IMR-90 (cell line): ENCODE results near the gene UTP14C. TPM values are rescaled to one million over a fixed set of nuclear protein-coding genes. Genes with fewer than 3 reads are reported as not detected.

Experiments
- ATAC-seq: fragments of 200-7000 bp; cut with Tn5 transposase; 2 replicates; pipeline ENCODE4 v1.9.1; 2020; ENCODE audit warnings: low read depth, mild to moderate bottlenecking, moderate library complexity
- BruUV-seq: library from RNA; stranded (reverse); fragments of 400-500 nt; replicated peaks from 2 replicates; lab custom pipeline; 2021; lab: Mats Ljungman, UMichigan
- CTCF ChIA-PET: fragments of 300-600 bp; formaldehyde crosslinking; extraction: SDS; loops from one replicate; lab custom pipeline; 2021; ENCODE audit warnings: antibody characterized with exemption; lab: Yijun Ruan, JAX
- POLR2A ChIA-PET: fragments of 300-600 bp; sonication (Branson Sonifier 250); formaldehyde crosslinking; loops from one replicate; lab custom pipeline; 2022; ENCODE audit warnings: antibody characterized with exemption; ENCODE audit not compliant: unreplicated experiment; lab: Charles Lee
- DNase-seq: peaks from one replicate; pipeline ENCODE4 v3.0.0; 2013
- H2AFZ ChIP-seq: replicated peaks from 2 replicates; pipeline ENCODE3; 2013; ENCODE audit warnings: low read length, mild to moderate bottlenecking; ENCODE audit not compliant: poor library complexity
- H2AK5ac ChIP-seq: 2 replicates; pipeline ENCODE4 v1.6.1; 2013; ENCODE audit warnings: low read depth, low read length, inconsistent platforms
- H2AK9ac ChIP-seq: replicated peaks from 2 replicates; pipeline ENCODE3; 2013; ENCODE audit warnings: mild to moderate bottlenecking, low read depth, low read length, moderate library complexity; ENCODE audit not compliant: poor library complexity
- H2BK120ac ChIP-seq: 2 replicates; pipeline ENCODE4 v1.6.1; 2013; ENCODE audit warnings: low read depth, low read length, inconsistent platforms
- H2BK15ac ChIP-seq: 3 replicates; pipeline ENCODE4 v1.6.1; 2013; ENCODE audit warnings: low read depth, low read length, inconsistent platforms
- H2BK20ac ChIP-seq: 2 replicates; pipeline ENCODE4 v1.6.1; 2013; ENCODE audit warnings: low read depth, mild to moderate bottlenecking, inconsistent platforms, low read length, moderate library complexity
- H2BK5ac ChIP-seq: 2 replicates; pipeline ENCODE4 v1.6.1; 2013; ENCODE audit warnings: mild to moderate bottlenecking, low read depth, low read length, inconsistent platforms; ENCODE audit not compliant: poor library complexity, severe bottlenecking
- H3K14ac ChIP-seq: replicated peaks from 2 replicates; pipeline ENCODE4 v1.6.1; 2013; ENCODE audit warnings: low read depth, low read length, inconsistent platforms
- H3K18ac ChIP-seq: 2 replicates; pipeline ENCODE4 v1.6.1; 2013; ENCODE audit warnings: low read depth, low read length, control low read depth
- H3K23ac ChIP-seq: 2 replicates; pipeline ENCODE4 v1.6.1; 2013; ENCODE audit warnings: low read depth, low read length, inconsistent platforms
- H3K27ac ChIP-seq: 2 replicates; pipeline ENCODE4 v1.5.1; 2013; ENCODE audit warnings: mild to moderate bottlenecking, control low read depth, low read length; ENCODE audit not compliant: insufficient read depth
- H3K27me3 ChIP-seq: 2 replicates; pipeline ENCODE4 v1.6.1; 2013; ENCODE audit warnings: low read length; ENCODE audit not compliant: control insufficient read depth, insufficient read depth
- H3K36me3 ChIP-seq: 2 replicates; pipeline ENCODE4 v1.6.1; 2013; ENCODE audit warnings: low read length, mixed read lengths; ENCODE audit not compliant: control insufficient read depth, insufficient read depth
- H3K4ac ChIP-seq: 2 replicates; pipeline ENCODE4 v1.6.1; 2013; ENCODE audit warnings: low read depth, low read length, inconsistent platforms
- H3K4me1 ChIP-seq: 2 replicates; pipeline ENCODE4 v1.6.1; 2013; ENCODE audit warnings: low read length, mixed read lengths; ENCODE audit not compliant: control insufficient read depth, insufficient read depth
- H3K4me2 ChIP-seq: 2 replicates; pipeline ENCODE4 v1.6.1; 2013; ENCODE audit warnings: low read depth, mild to moderate bottlenecking, control low read depth, low read length, moderate library complexity
- H3K4me3 ChIP-seq: 2 replicates; pipeline ENCODE4 v1.5.1; 2013; ENCODE audit warnings: low read depth, mild to moderate bottlenecking, control low read depth, low read length, moderate library complexity; ENCODE audit not compliant: insufficient read depth
- H3K56ac ChIP-seq: 2 replicates; pipeline ENCODE4 v1.6.1; 2013; ENCODE audit warnings: low read length, inconsistent platforms; ENCODE audit not compliant: insufficient read depth; ENCODE audit errors: extremely low read depth
- H3K79me1 ChIP-seq, 2 experiments: 2 replicates each; pipeline ENCODE4 v1.6.1; 2013; ENCODE audit warnings: low read length in 2 of 2, inconsistent platforms in 1 of 2, low read depth in 1 of 2
- H3K9ac ChIP-seq: 2 replicates; pipeline ENCODE4 v1.6.1; 2013; ENCODE audit warnings: low read depth, low read length, control low read depth
- H3K9me1 ChIP-seq: 2 replicates; pipeline ENCODE4 v1.6.1; 2013; ENCODE audit warnings: low read length, inconsistent platforms; ENCODE audit not compliant: insufficient read depth
- H3K9me3 ChIP-seq: 2 replicates; pipeline ENCODE4 v1.6.1; 2013; ENCODE audit warnings: low read length; ENCODE audit not compliant: control insufficient read depth, insufficient read depth
- H4K20me1 ChIP-seq: 2 replicates; pipeline ENCODE4 v1.6.1; 2013; ENCODE audit warnings: low read length, inconsistent platforms; ENCODE audit not compliant: insufficient read depth
- H4K5ac ChIP-seq: 2 replicates; pipeline ENCODE4 v1.6.1; 2013; ENCODE audit warnings: mild to moderate bottlenecking, low read depth, low read length, control low read depth
- H4K8ac ChIP-seq, 2 experiments: 2 replicates each; pipeline ENCODE4 v1.6.1; 2013; ENCODE audit warnings: low read depth in 2 of 2, low read length in 2 of 2, control low read depth in 1 of 2, inconsistent platforms in 1 of 2
- H4K91ac ChIP-seq: 2 replicates; pipeline ENCODE4 v1.6.1; 2013; ENCODE audit warnings: low read depth, low read length, inconsistent platforms; ENCODE audit not compliant: insufficient read depth
- CEBPB ChIP-seq: IDR thresholded peaks from 2 replicates; pipeline ENCODE4 v1.6.1; 2012; ENCODE audit warnings: low read depth, low read length, improper control_type of control experiment
- CHD1 ChIP-seq: IDR thresholded peaks from 2 replicates; pipeline ENCODE4 v1.6.1; 2012; ENCODE audit warnings: low read depth, low read length, improper control_type of control experiment
- MAFK ChIP-seq: IDR thresholded peaks from 2 replicates; pipeline ENCODE4 v1.6.1; 2012; ENCODE audit warnings: low read depth, low read length, improper control_type of control experiment
- MAZ ChIP-seq: IDR thresholded peaks from 2 replicates; pipeline ENCODE4 v1.6.1; 2012; ENCODE audit warnings: low read depth, mild to moderate bottlenecking, low read length, improper control_type of control experiment, moderate library complexity, borderline replicate concordance
- MXI1 ChIP-seq: IDR thresholded peaks from 2 replicates; pipeline ENCODE4 v1.6.1; 2012; ENCODE audit warnings: low read depth, mild to moderate bottlenecking, low read length, moderate library complexity, borderline replicate concordance
- NFE2L2 ChIP-seq: fragments of 150-350 bp; IDR thresholded peaks from 2 replicates; pipeline ENCODE4 v1.6.1; 2016; ENCODE audit warnings: low read depth, mild to moderate bottlenecking, low read length
- RAD21 ChIP-seq: IDR thresholded peaks from 2 replicates; pipeline ENCODE4 v1.6.1; 2012; ENCODE audit warnings: low read length, improper control_type of control experiment
- RCOR1 ChIP-seq: IDR thresholded peaks from 2 replicates; pipeline ENCODE4 v1.6.1; 2012; ENCODE audit warnings: mild to moderate bottlenecking, low read length, improper control_type of control experiment; ENCODE audit not compliant: insufficient replicate concordance
- RFX5 ChIP-seq: IDR thresholded peaks from 2 replicates; pipeline ENCODE4 v1.8.0; 2012; ENCODE audit warnings: low read depth, mild to moderate bottlenecking, low read length, moderate library complexity
- SMC3 ChIP-seq: fragments of 150-350 bp; IDR thresholded peaks from 2 replicates; pipeline ENCODE4 v1.6.1; 2016; ENCODE audit warnings: low read depth, mild to moderate bottlenecking, antibody characterized with exemption, low read length, moderate library complexity
- WGBS, 2 experiments: methylation state at CpG; one replicate each; pipeline versions ENCODE4 v1.1.5 to v1.1.7; 2013; ENCODE audit warnings: missing lambda C conversion rate in 2 of 2; ENCODE audit not compliant: insufficient read length in 1 of 2; ENCODE audit errors: extremely low coverage in 2 of 2; 5-methylcytosine and 5-hydroxymethylcytosine counted together
- dilution Hi-C: fragments of 300-500 bp; cut with HindIII; formaldehyde crosslinking; loops from one replicate; pipeline ENCODE4 v1.14.3; 2018; ENCODE audit warnings: low sequenced_read_pairs; ENCODE audit not compliant: unreplicated experiment
- in situ Hi-C: fragments of 300-500 bp; cut with MboI; formaldehyde crosslinking; loops from 3 replicates; pipeline ENCODE4 v1.14.3; 2019; ENCODE audit warnings: low sequenced_read_pairs, inconsistent platforms, mixed read lengths
- intact Hi-C: fragments of 100-400 bp; cut with micrococcal nuclease; formaldehyde crosslinking; loops from 2 replicates; pipeline ENCODE4 v1.10.0; 2022
- polyA plus RNA-seq, 3 experiments: library from polyadenylated mRNA; depleted of rRNA; stranded (reverse); fragments of >200 nt; gene quantifications; 2 replicates each; pipeline ENCODE4 v1.2.3, GENCODE V29; 2012; ENCODE audit warnings: low replicate concordance in 1 of 3
- total RNA-seq: library from RNA; depleted of rRNA; stranded (reverse); fragments of >200 nt; gene quantifications from 2 replicates; pipeline ENCODE4 v1.2.3, GENCODE V29; 2012

UTP14C gene
- total and polyA plus RNA-seq, 2 of the 4 experiments (the other 2 are of a cell fraction), result 8.2 to 12.5 TPM

DNA sequence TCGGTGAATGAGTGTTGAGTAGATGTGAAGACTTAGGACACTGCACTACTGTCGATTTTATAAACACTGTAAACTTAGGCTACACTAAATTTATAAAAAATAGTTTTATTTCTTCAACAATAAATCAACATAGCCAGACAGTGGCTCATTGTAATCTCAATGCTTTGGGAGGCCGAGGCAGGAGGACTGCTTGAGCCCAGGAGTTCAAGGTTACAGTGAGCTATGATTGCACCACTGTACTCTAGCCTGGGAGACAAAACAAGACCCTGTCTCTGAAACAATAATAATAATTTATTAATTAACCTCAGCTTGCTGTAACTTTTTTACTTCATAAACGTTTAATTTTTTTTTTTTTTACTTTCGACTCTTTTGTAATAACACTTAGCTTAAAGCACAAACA, 47.6 kb upstream of the UTP14C start:
- H2BK5ac ChIP-seq, result no peak overlapping the region
- H3K14ac ChIP-seq, result no peak overlapping the region
- WGBS, 2 experiments, result no CpG with 5 or more reads among the region's 5 CpGs
- H2AK9ac ChIP-seq, result no peak overlapping the region
- dilution Hi-C loops, result no loop called here
- no peak overlapping the region for H4K91ac ChIP-seq
- H3K4me2 ChIP-seq, result no peak overlapping the region
- no peaks in the 10 kb centered on the region for H3K79me1 ChIP-seq
- POLR2A ChIA-PET, result no interaction called here
- peaks cover 2% of the 10 kb centered on the region; the same call in 1 of the 2 replicates for H3K4me1 ChIP-seq
- H3K9ac ChIP-seq, result no peak overlapping the region
- H2AFZ ChIP-seq, result no peak overlapping the region
- in situ Hi-C loops, result no loop called here
- H4K5ac ChIP-seq, result no peak overlapping the region
- H3K27me3 ChIP-seq, result peaks cover 3% of the 10 kb centered on the region; the same call in 1 of the 2 replicates
- no peak overlapping the region for H3K23ac ChIP-seq
- no peak overlapping the region for H2AK5ac ChIP-seq
- H4K20me1 ChIP-seq, result no peaks in the 10 kb centered on the region
- no peak overlapping the region for H4K8ac ChIP-seq
- no peak overlapping the region for H2BK15ac ChIP-seq
- H2BK20ac ChIP-seq, result no peak overlapping the region
- no peak for TF ChIP-seq CEBPB
- no peak for TF ChIP-seq RFX5
- no peak for TF ChIP-seq RCOR1
- TF ChIP-seq MXI1, result no peak
- no peak for TF ChIP-seq SMC3
- no peak for TF ChIP-seq NFE2L2
- no peak for TF ChIP-seq MAFK
- TF ChIP-seq CHD1, result no peak
- no peak for TF ChIP-seq MAZ
- no peak for TF ChIP-seq RAD21
- H3K9me1 ChIP-seq, result no peaks in the 10 kb centered on the region
- CTCF ChIA-PET, result no interaction called here
- no peak overlapping the region for H3K18ac ChIP-seq
- intact Hi-C loops, result no loop called here
- H3K4me3 ChIP-seq, result no peak overlapping the region
- H2BK120ac ChIP-seq, result no peak overlapping the region
- H3K4ac ChIP-seq, result no peak overlapping the region
- H3K9me3 ChIP-seq, result no peaks in the 10 kb centered on the region
- DNase-seq, result no peak
- BruUV-seq, result no TSS peak
- no peaks in the 10 kb centered on the region for H3K36me3 ChIP-seq
- H3K56ac ChIP-seq, result no peak overlapping the region
- no peak overlapping the region for H3K27ac ChIP-seq
- ATAC-seq, result no peak
